CD4-positive, alpha-beta T cell treated with Interleukin-21 for 1 hour (primary cell): ENCODE results near the gene FAM200C.
A peak's percentile ranks its signal among the peaks of the same experiment; 100 is the strongest.

Source experiments
- DNase-seq: peaks from one replicate; pipeline ENCODE4 v3.0.0-alpha.2; 2020

FAM200C gene

GRCh38 chr5:160419458-160420330 lies 19.8 kb upstream of the FAM200C start:
- no peak for DNase-seq

- DNase-seq: peak; percentile 95
Observed at GRCh38 chr5:160418561-160419457, 19.0 kb upstream of the FAM200C start, which contains the start of gene SLU7. Gene SLU7, minus strand, starts transcription at chr5:160419081. Its CDS starts 3,787 bp downstream, at chr5:160415294.

- no peak for DNase-seq
Observed at GRCh38 chr5:160398806-160399205, 1.0 kb downstream of the FAM200C start.

DNA sequence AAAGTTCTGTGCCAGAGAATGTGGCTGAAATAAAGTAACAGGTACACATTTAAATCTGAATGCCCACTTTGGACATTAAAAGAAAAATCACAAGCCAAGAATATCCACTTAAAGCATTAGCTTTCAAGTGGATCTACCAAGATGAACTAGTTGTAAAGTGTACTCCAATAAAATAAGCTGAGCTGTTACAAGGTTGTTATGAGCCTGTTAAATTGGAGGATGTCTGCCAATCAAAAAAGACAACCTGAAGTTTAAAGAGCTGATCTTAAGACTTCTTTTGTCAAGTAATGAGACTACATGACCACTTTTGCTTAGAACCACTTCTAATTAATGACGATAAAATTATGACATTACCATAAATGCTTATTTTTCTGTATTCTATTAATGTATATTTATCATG lies 2.4 kb downstream of the FAM200C start:
- no peak for DNase-seq

DNA sequence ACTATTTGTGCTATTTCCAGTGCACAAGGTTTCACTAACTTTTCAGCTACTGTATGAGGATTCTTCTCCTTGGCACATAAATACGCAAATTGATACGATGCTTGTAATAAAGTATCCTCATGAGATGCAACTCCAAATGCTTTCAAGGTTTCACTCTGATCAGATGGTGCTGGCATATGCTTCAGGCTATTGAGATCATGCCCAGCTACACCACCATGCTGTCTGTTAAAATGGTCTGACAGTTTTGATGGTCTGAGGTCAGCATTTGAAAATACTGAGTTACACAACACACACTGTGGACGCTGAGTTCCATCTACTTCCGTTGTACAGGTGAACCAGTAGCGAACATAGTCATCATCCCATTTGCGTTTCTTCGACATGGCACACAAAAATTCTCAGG lies 4.7 kb downstream of the FAM200C start:
- no peak for DNase-seq

DNA sequence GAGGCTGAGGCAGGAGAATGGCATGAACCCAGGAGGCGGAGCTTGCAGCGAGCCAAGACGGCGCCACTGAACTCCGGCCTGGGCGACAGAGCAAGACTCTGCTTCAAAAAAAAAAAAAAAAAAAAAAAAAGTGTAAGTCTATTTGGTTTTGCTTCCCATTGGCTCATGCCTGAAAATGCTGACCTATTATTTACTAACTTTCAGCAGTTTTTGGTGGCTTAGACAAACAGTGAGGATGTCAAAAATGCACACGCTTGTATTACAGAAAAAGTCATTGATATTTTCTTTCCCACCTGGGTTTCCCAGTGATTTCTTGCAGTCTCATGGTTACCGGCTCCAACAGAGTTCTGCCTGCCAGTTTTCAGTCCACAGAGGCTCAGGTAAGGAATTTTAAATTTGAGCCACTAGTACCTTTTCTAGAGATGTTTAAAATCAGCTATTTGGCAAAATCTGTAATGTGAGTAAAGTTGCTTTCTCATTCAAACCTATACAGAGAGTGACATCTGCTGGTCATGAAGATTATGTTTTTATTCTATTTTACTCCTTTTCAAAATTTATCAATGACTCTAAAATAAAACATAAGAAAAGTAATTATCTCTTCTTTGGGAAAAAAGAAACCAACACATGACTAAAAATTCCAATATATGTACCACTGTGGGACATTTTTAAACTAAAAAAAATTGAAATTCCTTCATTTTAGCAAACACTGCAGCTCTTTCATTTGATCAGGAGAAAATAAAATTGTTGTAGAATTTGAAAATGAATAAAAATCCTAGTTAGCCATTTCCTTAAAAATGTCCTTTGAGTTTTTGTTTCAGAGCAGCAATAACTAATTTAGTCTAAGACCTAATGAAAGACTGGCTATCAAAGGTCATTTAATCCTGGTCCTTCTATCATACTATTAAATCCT lies 8.8 kb downstream of the FAM200C start:
- peak; percentile 7 for DNase-seq

DNA sequence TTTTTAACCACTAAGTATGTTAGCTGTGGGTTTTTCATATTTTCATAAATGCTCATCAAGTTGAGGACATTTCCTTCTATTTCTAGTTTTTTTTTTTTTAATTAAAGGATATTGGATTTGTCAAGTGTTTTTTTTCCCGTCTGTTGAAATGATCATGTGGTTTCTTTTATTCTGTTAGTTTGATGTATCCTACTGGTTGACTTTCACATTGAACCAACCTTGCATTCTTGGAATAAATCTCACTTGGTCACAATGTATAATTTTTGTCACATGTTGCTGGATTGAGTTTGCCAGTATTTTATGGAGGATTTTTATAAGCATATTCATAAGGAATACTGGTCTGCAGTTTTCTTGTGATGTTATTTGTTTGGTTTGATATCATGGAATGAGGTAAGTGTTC lies 12.4 kb downstream of the FAM200C start:
- no peak for DNase-seq

DNA sequence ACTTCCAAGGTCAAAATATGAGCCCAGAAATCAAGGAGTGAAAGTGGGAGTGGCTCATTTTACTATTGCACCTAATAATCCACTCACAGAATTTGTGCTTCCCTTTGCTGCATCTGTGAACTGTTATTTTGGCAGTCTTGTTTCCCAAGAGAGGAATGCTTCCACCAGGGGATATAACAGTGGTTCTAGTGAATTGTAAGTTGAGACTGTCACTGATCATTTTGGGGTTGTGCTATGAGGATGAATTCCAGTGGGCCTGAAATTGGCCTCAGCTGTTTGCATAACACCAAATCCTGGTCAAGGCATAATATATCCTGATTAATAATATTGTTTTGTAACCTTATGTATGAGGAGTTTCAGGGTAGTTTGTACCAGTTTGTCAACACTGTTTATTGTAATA lies 14.4 kb downstream of the FAM200C start:
- no peak for DNase-seq

GRCh38 chr5:160384681-160385080 lies 15.2 kb downstream of the FAM200C start:
- no peak for DNase-seq

DNA sequence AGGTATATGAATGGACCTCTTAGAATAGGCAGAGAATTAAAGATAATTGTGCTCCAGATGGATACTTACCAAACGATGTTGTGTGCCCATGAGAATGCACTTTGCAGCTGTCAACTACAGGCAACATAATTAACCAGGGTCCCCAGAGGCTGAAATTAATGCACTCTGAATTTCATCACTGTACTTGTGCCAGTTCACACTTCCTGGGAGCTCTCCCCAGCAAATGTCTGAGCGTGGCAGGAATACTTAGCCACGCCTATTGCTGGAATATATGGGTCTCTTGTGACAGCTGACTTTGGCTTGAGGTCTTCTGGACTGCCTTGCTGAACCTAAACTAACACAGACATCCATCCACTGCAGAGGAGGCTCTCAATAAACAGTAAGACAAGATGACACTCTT lies 17.5 kb downstream of the FAM200C start:
- DNase-seq: no peak

GRCh38 chr5:160380041-160380440 lies 19.8 kb downstream of the FAM200C start:
- DNase-seq: no peak

DNA sequence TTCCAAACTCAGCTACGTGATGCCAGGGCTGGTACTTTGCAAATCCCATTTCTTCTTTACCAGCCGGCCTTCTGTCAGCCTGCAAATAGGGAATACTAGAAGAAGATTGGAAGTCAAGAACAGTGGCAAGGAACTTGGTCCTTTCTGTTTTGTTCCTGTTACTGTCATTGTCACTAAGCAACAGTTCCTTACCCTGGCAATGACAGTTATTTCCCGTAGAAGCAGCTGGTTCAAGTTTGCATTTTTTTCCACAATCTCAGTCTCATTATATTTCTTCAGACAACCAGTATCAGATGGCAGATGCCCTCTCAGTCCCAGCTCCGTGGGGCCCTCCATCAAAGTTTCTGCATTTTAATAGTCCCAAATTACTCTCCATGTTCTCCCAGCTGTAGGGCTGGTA lies 20.3 kb downstream of the FAM200C start:
- DNase-seq: no peak

- no peak for DNase-seq
Observed at GRCh38 chr5:160378330-160378729, 21.5 kb downstream of the FAM200C start.

DNA sequence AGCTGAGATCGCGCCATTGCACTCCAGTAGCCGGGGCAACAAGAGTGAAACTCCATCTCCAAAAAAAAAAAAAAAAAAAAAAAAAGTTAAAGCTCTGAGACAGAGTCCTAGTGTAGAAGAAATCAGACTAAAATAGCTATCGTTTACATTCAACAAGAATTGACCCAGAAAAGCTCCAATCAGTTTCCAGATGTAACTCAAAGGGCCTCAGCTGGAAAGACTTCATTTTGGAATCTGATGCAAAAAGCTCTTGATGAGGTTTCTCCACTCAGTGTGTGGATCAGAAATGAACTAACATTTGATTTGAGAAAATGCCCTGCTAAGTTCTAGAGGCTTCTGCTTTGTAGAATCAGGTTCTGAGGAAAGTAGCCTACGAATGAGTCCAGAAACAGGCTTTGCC lies 22.2 kb downstream of the FAM200C start:
- no peak for DNase-seq

DNA sequence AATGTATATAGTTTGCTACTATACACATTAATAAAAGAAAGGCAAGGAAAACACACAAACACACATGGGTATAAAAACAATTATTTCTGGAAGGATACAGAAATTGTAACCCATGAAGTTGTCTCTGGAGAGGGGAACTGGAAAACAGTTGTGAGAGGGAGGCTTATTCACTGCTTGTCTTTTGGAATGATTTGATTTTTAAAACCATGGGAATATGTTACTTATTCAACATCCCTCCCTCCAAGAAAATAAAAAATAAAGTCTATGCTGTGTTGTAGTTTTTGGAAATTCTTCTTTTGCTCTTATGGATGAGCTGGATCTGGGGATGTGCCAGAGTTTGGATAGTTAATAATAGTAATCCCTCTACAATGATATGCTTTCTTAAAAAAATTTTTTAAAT lies 23.4 kb downstream of the FAM200C start:
- DNase-seq: no peak

- no peak for DNase-seq
Observed at GRCh38 chr5:160375701-160376100, 24.2 kb downstream of the FAM200C start.

GRCh38 chr5:160375166-160375565 lies 24.7 kb downstream of the FAM200C start:
- DNase-seq: no peak

DNA sequence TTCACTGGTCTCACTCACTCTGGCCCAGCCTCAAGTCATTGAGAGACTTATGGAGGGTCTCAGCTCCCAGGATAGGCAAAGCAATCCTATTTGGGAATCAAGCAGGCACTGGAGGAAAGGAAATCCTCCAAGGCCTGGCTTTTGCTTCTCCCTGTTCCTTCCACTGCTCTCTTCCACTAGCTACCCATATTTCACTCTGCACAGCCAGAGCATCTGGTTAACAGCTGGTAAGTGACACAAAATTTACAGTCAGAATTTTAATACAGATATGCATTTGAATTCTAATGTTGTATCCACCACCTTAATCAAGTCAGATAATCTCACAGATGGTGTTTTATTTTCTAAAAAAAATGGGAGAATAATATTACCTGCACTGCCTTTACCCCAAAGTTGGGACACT lies 28.6 kb downstream of the FAM200C start:
- DNase-seq: no peak

- no peak for DNase-seq
Observed at GRCh38 chr5:160370713-160371034, 29.2 kb downstream of the FAM200C start.

DNA sequence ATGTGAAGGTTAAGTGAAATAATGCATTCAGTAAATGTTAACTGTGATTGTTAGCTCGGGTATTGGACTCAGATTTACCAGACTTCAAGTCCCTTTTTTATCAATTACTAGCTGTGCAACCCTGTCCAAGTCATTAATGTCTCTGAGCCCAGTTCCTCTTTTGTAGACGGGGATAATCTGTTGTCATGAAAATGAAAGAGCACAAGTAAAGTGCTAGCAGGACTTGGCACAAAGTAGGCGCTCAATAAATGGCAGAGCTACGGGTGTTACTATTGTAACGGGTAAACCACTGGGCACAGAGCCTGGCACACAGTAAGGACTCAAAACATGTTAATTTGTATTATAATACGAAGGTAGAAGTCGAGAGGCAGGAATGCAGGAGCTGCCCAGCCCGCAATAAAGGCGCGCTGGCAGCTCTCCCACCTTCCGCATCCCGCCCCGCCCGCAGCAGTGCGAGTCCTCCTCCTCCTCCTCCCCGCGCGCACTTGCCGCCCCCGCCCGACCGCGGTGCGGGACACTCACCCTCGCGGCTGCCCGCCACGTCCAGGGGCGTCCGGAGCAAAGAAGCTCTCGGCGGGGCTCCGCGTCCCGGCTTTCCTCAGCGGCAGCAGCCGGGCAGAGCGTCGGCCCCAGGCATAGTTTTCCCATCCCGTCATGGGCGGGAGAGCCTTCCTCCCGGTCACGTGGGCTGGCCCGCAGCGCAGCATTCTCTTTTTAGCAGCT lies 29.7 kb downstream of the FAM200C start, which contains the start of gene C1QTNF2:
Gene C1QTNF2, minus strand, starts transcription at position 637 of the 723 bp plus-strand sequence. CDS start 15,615 bp downstream, outside the sequence.
- no peak for DNase-seq

- no peak for DNase-seq
Observed at GRCh38 chr5:160367885-160368284, 32.0 kb downstream of the FAM200C start.

- no peak for DNase-seq
Observed at GRCh38 chr5:160367261-160367660, 32.6 kb downstream of the FAM200C start.
